H9 (cell line): ENCODE data around the gene FXYD6. TPM values are rescaled to one million over a fixed set of nuclear protein-coding genes. Genes with fewer than 3 reads are reported as not detected.

Experiments used
- DNase-seq: peaks from one replicate; pipeline ENCODE4 v3.0.0-alpha.2; 2017
- H2AFZ ChIP-seq: one replicate; pipeline ENCODE4 v1.6.1; 2013; ENCODE audit warnings: mild to moderate bottlenecking, low read length, control low read depth, moderate library complexity
- H2AK5ac ChIP-seq: 2 replicates; pipeline ENCODE4 v1.6.1; 2013; ENCODE audit warnings: low read length, control low read depth, mixed read lengths; ENCODE audit not compliant: insufficient read length
- H2BK120ac ChIP-seq: one replicate; pipeline ENCODE4 v1.6.1; 2013; ENCODE audit warnings: low read depth, mild to moderate bottlenecking, low read length, control low read depth, inconsistent platforms; ENCODE audit not compliant: poor library complexity, severe bottlenecking
- H2BK12ac ChIP-seq: 2 replicates; pipeline ENCODE4 v1.6.1; 2013; ENCODE audit warnings: low read length, control low read depth, mixed read lengths, low read depth; ENCODE audit not compliant: insufficient read length
- H2BK15ac ChIP-seq: 2 replicates; pipeline ENCODE4 v1.6.1; 2013; ENCODE audit warnings: low read depth, low read length, control low read depth
- H2BK20ac ChIP-seq: one replicate; pipeline ENCODE4 v1.6.1; 2013; ENCODE audit warnings: low read depth, mild to moderate bottlenecking, low read length, control low read depth, inconsistent platforms; ENCODE audit not compliant: poor library complexity, severe bottlenecking
- H2BK5ac ChIP-seq: 2 replicates; pipeline ENCODE4 v1.6.1; 2013; ENCODE audit warnings: low read length, control low read depth, mixed read lengths; ENCODE audit not compliant: insufficient read length
- H3K14ac ChIP-seq: 2 replicates; pipeline ENCODE4 v1.6.1; 2013; ENCODE audit warnings: low read length, control low read depth; ENCODE audit not compliant: insufficient read depth
- H3K18ac ChIP-seq: 2 replicates; pipeline ENCODE4 v1.6.1; 2013; ENCODE audit warnings: low read depth, mild to moderate bottlenecking, mixed read lengths, low read length, control low read depth; ENCODE audit not compliant: insufficient read length
- H3K23ac ChIP-seq: 2 replicates; pipeline ENCODE4 v1.6.1; 2013; ENCODE audit warnings: low read length, control low read depth, mixed read lengths, low read depth; ENCODE audit not compliant: insufficient read length
- H3K23me2 ChIP-seq: 2 replicates; pipeline ENCODE4 v1.6.1; 2013; ENCODE audit warnings: low read depth, mild to moderate bottlenecking, mixed read lengths, low read length, control low read depth; ENCODE audit not compliant: insufficient read length, poor library complexity, severe bottlenecking
- H3K27ac ChIP-seq: 2 replicates; pipeline ENCODE4 v1.5.1; 2013; ENCODE audit warnings: low read length, control low read depth, mixed read lengths, low read depth; ENCODE audit not compliant: insufficient read length
- H3K27me3 ChIP-seq: 2 replicates; pipeline ENCODE4 v1.6.1; 2013; ENCODE audit warnings: low read length, control low read depth, inconsistent platforms; ENCODE audit not compliant: insufficient read depth
- H3K4ac ChIP-seq: 2 replicates; pipeline ENCODE4 v1.6.1; 2013; ENCODE audit warnings: low read depth, mild to moderate bottlenecking, control low read depth, inconsistent platforms, low read length, moderate library complexity
- H3K4me1 ChIP-seq: 2 replicates; pipeline ENCODE4 v1.6.1; 2013; ENCODE audit warnings: low read length, control low read depth, inconsistent platforms; ENCODE audit not compliant: insufficient read depth
- H3K4me2 ChIP-seq: 2 replicates; pipeline ENCODE4 v1.6.1; 2013; ENCODE audit warnings: low read length, control low read depth, mixed read lengths; ENCODE audit not compliant: insufficient read length, insufficient read depth
- H3K56ac ChIP-seq: 2 replicates; pipeline ENCODE4 v1.6.1; 2013; ENCODE audit warnings: low read depth, mild to moderate bottlenecking, mixed read lengths, low read length, control low read depth; ENCODE audit not compliant: insufficient read length
- H3K79me1 ChIP-seq: 2 replicates; pipeline ENCODE4 v1.6.1; 2013; ENCODE audit warnings: low read depth, mild to moderate bottlenecking, moderate library complexity, low read length, control low read depth, inconsistent platforms; ENCODE audit not compliant: insufficient read depth, poor library complexity, severe bottlenecking
- H3K79me2 ChIP-seq: 2 replicates; pipeline ENCODE4 v1.6.1; 2013; ENCODE audit warnings: low read length, control low read depth, inconsistent platforms; ENCODE audit not compliant: insufficient read depth
- H3K9ac ChIP-seq: 2 replicates; pipeline ENCODE4 v1.6.1; 2013; ENCODE audit warnings: low read length, control low read depth, mixed read lengths; ENCODE audit not compliant: insufficient read length; ENCODE audit errors: extremely low read depth
- H3K9me3 ChIP-seq: one replicate; pipeline ENCODE4 v1.6.1; 2013; ENCODE audit warnings: low read depth, low read length, inconsistent platforms; ENCODE audit not compliant: control insufficient read depth
- H3T11ph ChIP-seq: one replicate; pipeline ENCODE4 v1.6.1; 2013; ENCODE audit warnings: mild to moderate bottlenecking, low read length, control low read depth, inconsistent platforms
- H4K20me1 ChIP-seq: one replicate; pipeline ENCODE4 v1.6.1; 2013; ENCODE audit not compliant: control insufficient read depth, insufficient read length, insufficient read depth
- H4K5ac ChIP-seq: 2 replicates; pipeline ENCODE4 v1.6.1; 2013; ENCODE audit warnings: low read depth, mild to moderate bottlenecking, mixed read lengths, low read length, control low read depth; ENCODE audit not compliant: insufficient read length
- H4K8ac ChIP-seq: replicated peaks from 2 replicates; pipeline ENCODE4 v1.6.1; 2013; ENCODE audit warnings: low read length, control low read depth, mixed read lengths, low read depth; ENCODE audit not compliant: insufficient read length
- H4K91ac ChIP-seq: 2 replicates; pipeline ENCODE4 v1.6.1; 2013; ENCODE audit warnings: low read depth, mild to moderate bottlenecking, moderate library complexity, mixed read lengths, low read length, control low read depth; ENCODE audit not compliant: insufficient read length
- H3K27ac Mint-ChIP-seq, 3 experiments: 2 replicates in 2 of 3; 3 replicates in 1 of 3; pipeline ENCODE4 v1.8.0; 2020 to 2021; ENCODE audit warnings: mixed read lengths in 3 of 3, mild to moderate bottlenecking in 1 of 3, moderate library complexity in 1 of 3
- H3K27me3 Mint-ChIP-seq: 2 replicates; pipeline ENCODE4 v1.8.0; 2021; ENCODE audit warnings: low read depth, mild to moderate bottlenecking, moderate library complexity, mixed read lengths
- H3K36me3 Mint-ChIP-seq, 3 experiments: 2 replicates in 2 of 3; 3 replicates in 1 of 3; pipeline ENCODE4 v1.8.0; 2020 to 2021; ENCODE audit warnings: low read depth in 3 of 3, mixed read lengths in 3 of 3; ENCODE audit not compliant: insufficient read depth in 1 of 3
- H3K4me1 Mint-ChIP-seq, 2 experiments: 2 replicates each; pipeline ENCODE4 v1.8.0; 2020; ENCODE audit warnings: mixed read lengths in 2 of 2
- H3K4me3 Mint-ChIP-seq, 2 experiments: 2 replicates in 1 of 2; 3 replicates in 1 of 2; pipeline ENCODE4 v1.8.0; 2020 to 2021; ENCODE audit warnings: mild to moderate bottlenecking in 2 of 2, mixed read lengths in 2 of 2, moderate library complexity in 1 of 2
- H3K9me3 Mint-ChIP-seq, 2 experiments: 2 replicates in 1 of 2; 3 replicates in 1 of 2; pipeline ENCODE4 v1.8.0; 2020; ENCODE audit warnings: mild to moderate bottlenecking in 2 of 2, mixed read lengths in 2 of 2, moderate library complexity in 1 of 2
- CTCF ChIP-seq: fragments of 200-600 bp; sonication (generic); conservative IDR thresholded peaks from 3 replicates; pipeline ENCODE4 v1.8.0; 2021; ENCODE audit warnings: antibody characterized with exemption, mild to moderate bottlenecking
- WGBS: extraction: QIAGEN DNeasy Blood & Tissue Kit; methylation state at CpG from one replicate; pipeline ENCODE4 v1.1.7; 2013; ENCODE audit warnings: missing lambda C conversion rate, low lambda C conversion rate, mixed read lengths; ENCODE audit not compliant: insufficient read length; ENCODE audit errors: extremely low coverage; 5-methylcytosine and 5-hydroxymethylcytosine counted together
- total RNA-seq: library from RNA; stranded (reverse); gene quantifications from 2 replicates; pipeline ENCODE4 v1.2.1, GENCODE V29; 2021

Gene FXYD6
- total RNA-seq, 1 experiment from 2014 or later = 18.3 TPM

GRCh38 chr11:117868815-117869561 lies 7.5 kb downstream of the FXYD6 start:
- Histone ChIP-seq H3K23me2 (no peaks in the 10 kb centered on the region), H4K20me1 (no peaks in the 10 kb centered on the region), H3K4me2 (no peak overlapping the region), H3K9ac (no peak overlapping the region), H2BK5ac (no peak overlapping the region), H4K91ac (no peak overlapping the region), H3K4me1 (peaks cover 4% of the 10 kb centered on the region; the same call in 1 of the 2 replicates), H3K79me1 (no peaks in the 10 kb centered on the region), H4K8ac (no peak overlapping the region), H3T11ph (no peak overlapping the region), H4K5ac (no peak overlapping the region), H3K9me3 (no peaks in the 10 kb centered on the region), H2AFZ (no peak overlapping the region), H2BK20ac (no peak overlapping the region), H3K23ac (no peak overlapping the region), H3K14ac (no peak overlapping the region), H2AK5ac (no peak overlapping the region), H3K4ac (no peak overlapping the region), H2BK120ac (no peak overlapping the region), H3K56ac (no peak overlapping the region), H3K27me3 (no peaks in the 10 kb centered on the region), H3K18ac (no peak overlapping the region), H3K27ac (no peak overlapping the region), H3K79me2 (no peaks in the 10 kb centered on the region), H2BK15ac (no peak overlapping the region), H2BK12ac (no peak overlapping the region)
- Mint-ChIP-seq H3K4me3 (no peak overlapping the region), H3K36me3 (0 out of 7 replicates have a peak, but pooled peaks cover 0 to 3% (median 0%) of the 10 kb centered on the region in 3 experiments), H3K27ac (no peak overlapping the region), H3K27me3 (peaks cover 25% of the 10 kb centered on the region), H3K9me3 (no peaks in the 10 kb centered on the region), H3K4me1 (peaks cover 29 to 55% of the 10 kb centered on the region in 2 experiments)
- no peak for DNase-seq
- no peak for TF ChIP-seq CTCF
- no CpG with 5 or more reads among the region's 17 CpGs for WGBS
